Endodermal cell (in vitro differentiated cells): ENCODE measurements around the gene SPIRE2. TPM values are rescaled to one million over a fixed set of nuclear protein-coding genes. Genes with fewer than 3 reads are reported as not detected.

Experiments used
- DNase-seq: peaks from one replicate; pipeline ENCODE4 v3.0.0-alpha.2; 2017
- H3K27ac ChIP-seq: 2 replicates; pipeline ENCODE4 v1.5.1; 2013; ENCODE audit warnings: mild to moderate bottlenecking, low read depth, low read length, moderate library complexity
- H3K27me3 ChIP-seq: 2 replicates; pipeline ENCODE4 v1.6.1; 2013; ENCODE audit warnings: mild to moderate bottlenecking, low read length, moderate library complexity; ENCODE audit not compliant: insufficient read depth, control insufficient read depth, poor library complexity, severe bottlenecking
- H3K36me3 ChIP-seq: 2 replicates; pipeline ENCODE4 v1.7.0; 2013; ENCODE audit warnings: mild to moderate bottlenecking, low read length, moderate library complexity; ENCODE audit not compliant: control insufficient read depth, insufficient read depth
- H3K4me1 ChIP-seq: one replicate; pipeline ENCODE4 v1.7.0; 2013; ENCODE audit warnings: low read length; ENCODE audit not compliant: control insufficient read depth, insufficient read depth
- H3K4me3 ChIP-seq: 2 replicates; pipeline ENCODE4 v1.5.1; 2013; ENCODE audit warnings: mild to moderate bottlenecking, low read length, moderate library complexity
- H3K9ac ChIP-seq: 2 replicates; pipeline ENCODE4 v1.6.1; 2013; ENCODE audit warnings: mild to moderate bottlenecking, low read length, moderate library complexity; ENCODE audit not compliant: poor library complexity, severe bottlenecking; ENCODE audit errors: extremely low read depth
- H3K9me3 ChIP-seq: 2 replicates; pipeline ENCODE4 v1.6.1; 2013; ENCODE audit warnings: mild to moderate bottlenecking, low read length, moderate library complexity; ENCODE audit not compliant: control insufficient read depth
- H3K27ac Mint-ChIP-seq: 2 replicates; pipeline ENCODE4 v1.8.0; 2020; ENCODE audit warnings: mixed read lengths
- H3K27me3 Mint-ChIP-seq: 2 replicates; pipeline ENCODE4 v1.8.0; 2021; ENCODE audit warnings: mild to moderate bottlenecking, mixed read lengths; ENCODE audit not compliant: insufficient read depth
- H3K36me3 Mint-ChIP-seq: 2 replicates; pipeline ENCODE4 v1.8.0; 2020; ENCODE audit warnings: low read depth, mixed read lengths
- H3K4me1 Mint-ChIP-seq: 2 replicates; pipeline ENCODE4 v1.8.0; 2020; ENCODE audit warnings: mixed read lengths
- H3K4me3 Mint-ChIP-seq: 2 replicates; pipeline ENCODE4 v1.8.0; 2020; ENCODE audit warnings: mild to moderate bottlenecking, moderate library complexity, mixed read lengths
- H3K9me3 Mint-ChIP-seq: 2 replicates; pipeline ENCODE4 v1.8.0; 2020; ENCODE audit warnings: mild to moderate bottlenecking, mixed read lengths
- WGBS, 2 experiments: methylation state at CpG; one replicate each; pipeline versions ENCODE4 v1.1.5 to v1.1.7; 2013; ENCODE audit warnings: missing lambda C conversion rate in 2 of 2, mixed read lengths in 1 of 2; ENCODE audit not compliant: insufficient coverage in 1 of 2, insufficient read length in 1 of 2; 5-methylcytosine and 5-hydroxymethylcytosine counted together
- total RNA-seq, 2 donors: library from RNA; stranded (reverse); fragmentation: NEBNext Ultra II Directional in 1 of 2; extraction: Animal tissue kit (Norgen Biotek cat#: 25700) in 1 of 2; gene quantifications; 2 replicates in 1 of 2; 3 replicates in 1 of 2; pipeline ENCODE4 v1.2.1, GENCODE V29; 2021
- TF ChIP-seq, protein P1 (sequence below): fragments of 200-600 bp; sonication (generic); conservative IDR thresholded peaks from 2 replicates; pipeline ENCODE4 v1.5.0; 2021; ENCODE audit warnings: antibody characterized with exemption, mild to moderate bottlenecking

Gene SPIRE2
- total RNA-seq, 2 donors from 2014 or later, result 12.8 to 12.9 TPM

DNA sequence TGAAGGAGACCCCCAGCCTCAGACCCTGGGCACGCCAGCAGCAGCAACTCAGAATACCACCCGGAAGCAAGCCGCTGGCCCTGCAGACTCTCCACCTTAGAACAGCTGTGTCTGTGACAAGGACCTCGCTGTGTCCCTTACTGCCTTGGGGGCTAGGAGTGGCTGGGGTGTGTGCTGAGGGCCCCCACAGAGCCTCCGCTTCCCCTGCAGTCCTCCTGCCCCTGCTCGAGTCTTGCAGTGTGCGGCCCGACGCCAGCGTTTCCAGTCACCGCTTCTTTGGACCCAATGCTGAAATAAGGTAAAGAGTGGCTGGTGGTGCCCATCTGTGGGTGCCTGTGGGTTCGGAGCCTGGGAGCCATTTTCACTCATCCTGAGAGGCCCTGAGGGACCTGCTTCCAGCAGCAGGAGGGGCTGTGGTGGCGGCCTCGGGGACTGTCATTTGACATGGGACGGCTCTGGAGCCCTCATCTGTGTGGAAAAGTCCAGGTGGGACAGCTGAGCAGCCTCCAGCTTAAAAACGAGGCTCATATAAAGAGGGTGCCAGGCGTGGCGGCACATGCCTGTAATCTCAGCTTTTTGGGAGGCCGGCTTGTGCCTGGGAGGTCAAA lies 75.7 kb downstream of the SPIRE2 start:
- Histone ChIP-seq H3K4me3 (no peak overlapping the region), H3K9ac (no peak overlapping the region), H3K9me3 (peaks cover 15% of the 10 kb centered on the region), H3K4me1 (no peaks in the 10 kb centered on the region), H3K27ac (no peak overlapping the region), H3K27me3 (no peaks in the 10 kb centered on the region), H3K36me3 (peaks cover 67% of the 10 kb centered on the region)
- TF ChIP-seq, protein P1, sequence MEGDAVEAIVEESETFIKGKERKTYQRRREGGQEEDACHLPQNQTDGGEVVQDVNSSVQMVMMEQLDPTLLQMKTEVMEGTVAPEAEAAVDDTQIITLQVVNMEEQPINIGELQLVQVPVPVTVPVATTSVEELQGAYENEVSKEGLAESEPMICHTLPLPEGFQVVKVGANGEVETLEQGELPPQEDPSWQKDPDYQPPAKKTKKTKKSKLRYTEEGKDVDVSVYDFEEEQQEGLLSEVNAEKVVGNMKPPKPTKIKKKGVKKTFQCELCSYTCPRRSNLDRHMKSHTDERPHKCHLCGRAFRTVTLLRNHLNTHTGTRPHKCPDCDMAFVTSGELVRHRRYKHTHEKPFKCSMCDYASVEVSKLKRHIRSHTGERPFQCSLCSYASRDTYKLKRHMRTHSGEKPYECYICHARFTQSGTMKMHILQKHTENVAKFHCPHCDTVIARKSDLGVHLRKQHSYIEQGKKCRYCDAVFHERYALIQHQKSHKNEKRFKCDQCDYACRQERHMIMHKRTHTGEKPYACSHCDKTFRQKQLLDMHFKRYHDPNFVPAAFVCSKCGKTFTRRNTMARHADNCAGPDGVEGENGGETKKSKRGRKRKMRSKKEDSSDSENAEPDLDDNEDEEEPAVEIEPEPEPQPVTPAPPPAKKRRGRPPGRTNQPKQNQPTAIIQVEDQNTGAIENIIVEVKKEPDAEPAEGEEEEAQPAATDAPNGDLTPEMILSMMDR, result no peak
- no peaks in the 10 kb centered on the region for H3K4me1 Mint-ChIP-seq
- peaks cover 18% of the 10 kb centered on the region for H3K9me3 Mint-ChIP-seq
- DNase-seq, result no peak
- H3K27me3 Mint-ChIP-seq, result no peaks in the 10 kb centered on the region
- no peak overlapping the region for H3K4me3 Mint-ChIP-seq
- 95 to 96% methylated on average over 11 to 19 of the region's 19 CpGs for WGBS, 2 experiments
- H3K36me3 Mint-ChIP-seq, result peaks cover 60% of the 10 kb centered on the region
- no peak overlapping the region for H3K27ac Mint-ChIP-seq

DNA sequence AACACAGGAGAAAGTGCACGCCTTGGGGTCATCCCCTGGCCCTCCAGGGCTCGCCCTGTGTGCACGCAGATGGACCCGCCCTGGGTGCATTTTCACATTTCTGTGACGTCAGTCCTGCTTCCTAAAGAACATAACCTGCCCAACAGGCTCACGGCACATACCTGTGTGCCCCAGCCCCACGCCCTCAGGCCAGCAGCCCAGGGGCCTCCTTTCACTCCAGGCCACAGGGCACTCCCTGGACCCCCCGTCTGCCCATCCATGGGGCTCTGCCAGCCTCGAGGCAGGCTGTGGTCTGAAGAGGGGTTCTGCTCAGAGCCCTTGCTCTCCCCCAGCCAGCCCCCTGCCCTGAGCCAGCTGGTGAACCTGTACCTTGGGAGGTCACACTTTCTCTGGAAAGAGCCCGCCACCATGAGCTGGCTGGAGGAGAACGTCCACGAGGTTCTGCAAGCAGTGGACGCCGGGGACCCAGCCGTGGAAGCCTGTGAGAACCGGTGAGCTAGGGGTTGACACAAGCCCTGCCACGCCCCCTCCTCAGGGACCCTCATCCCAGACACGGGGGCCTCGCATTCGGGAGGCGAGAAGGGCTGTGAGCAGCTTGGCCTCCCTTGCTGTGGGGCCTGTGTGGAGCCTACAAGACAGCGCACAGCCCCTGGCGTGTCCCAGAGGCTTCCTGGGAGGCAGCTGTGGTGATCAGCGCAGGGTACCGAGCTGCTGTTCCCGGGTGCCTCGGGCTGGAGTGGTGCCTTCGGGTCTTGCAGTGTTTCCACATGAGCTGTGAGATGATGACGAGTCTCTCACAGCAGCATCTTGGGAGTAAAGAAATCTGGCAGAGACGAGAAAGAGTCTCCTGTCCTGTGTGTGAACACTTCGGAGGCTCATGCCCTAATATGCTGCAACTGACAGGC lies 76.6 kb downstream of the SPIRE2 start:
- H3K36me3 Mint-ChIP-seq, result peaks cover 61% of the 10 kb centered on the region
- H3K27ac Mint-ChIP-seq, result no peak overlapping the region
- WGBS, 2 experiments, result 94 to 97% methylated on average over 28 to 31 of the region's 31 CpGs
- Histone ChIP-seq H3K27ac (no peak overlapping the region), H3K9ac (no peak overlapping the region), H3K9me3 (peaks cover 15% of the 10 kb centered on the region), H3K27me3 (no peaks in the 10 kb centered on the region), H3K4me3 (no peak overlapping the region), H3K36me3 (peaks cover 65% of the 10 kb centered on the region), H3K4me1 (no peaks in the 10 kb centered on the region)
- DNase-seq, result no peak
- H3K4me1 Mint-ChIP-seq, result no peaks in the 10 kb centered on the region
- TF ChIP-seq, protein P1, result no peak
- no peak overlapping the region for H3K4me3 Mint-ChIP-seq
- peaks cover 19% of the 10 kb centered on the region for H3K9me3 Mint-ChIP-seq
- no peaks in the 10 kb centered on the region for H3K27me3 Mint-ChIP-seq

DNA sequence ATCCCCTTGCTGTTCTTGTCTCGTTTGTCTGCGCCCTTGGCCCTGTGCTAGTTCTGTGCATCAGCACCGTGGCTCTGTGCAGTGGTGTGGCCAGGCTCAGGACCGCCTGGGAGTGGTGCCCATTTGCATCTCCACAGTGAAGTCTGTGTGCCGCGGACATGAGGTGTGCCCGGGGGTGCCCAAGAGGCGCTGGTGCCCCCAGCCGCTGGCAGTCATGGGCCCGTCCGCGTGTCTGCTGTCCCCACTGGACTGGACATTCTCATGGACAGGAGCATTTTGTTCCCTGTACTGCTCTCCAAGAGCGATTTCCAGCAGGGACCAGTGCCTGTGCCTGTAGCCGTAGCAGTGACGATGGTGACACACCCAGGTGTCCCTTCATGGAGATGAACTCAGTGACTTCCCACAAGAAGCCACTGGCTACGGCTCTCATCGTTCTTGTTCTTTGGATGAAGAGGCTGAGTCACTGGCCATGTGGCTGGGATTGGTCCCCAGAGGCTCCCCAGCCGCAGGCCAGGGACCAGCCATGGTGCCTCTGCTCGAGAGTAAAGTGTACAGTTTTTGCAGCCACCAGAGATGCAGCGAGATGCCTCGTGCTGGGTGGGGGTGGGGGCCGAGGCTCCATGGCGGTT lies 77.3 kb downstream of the SPIRE2 start:
- peaks cover 15% of the 10 kb centered on the region for H3K9me3 ChIP-seq
- H3K36me3 ChIP-seq, result peaks cover 62% of the 10 kb centered on the region
- no peak overlapping the region for H3K9ac ChIP-seq
- no peak overlapping the region for H3K4me3 Mint-ChIP-seq
- H3K27me3 ChIP-seq, result no peaks in the 10 kb centered on the region
- H3K4me3 ChIP-seq, result no peak overlapping the region
- peaks cover 21% of the 10 kb centered on the region for H3K9me3 Mint-ChIP-seq
- H3K27ac ChIP-seq, result no peak overlapping the region
- TF ChIP-seq, protein P1, result no peak
- H3K4me1 ChIP-seq, result no peaks in the 10 kb centered on the region
- peaks cover 2% of the 10 kb centered on the region for H3K4me1 Mint-ChIP-seq
- no peak for DNase-seq
- 95 to 96% methylated on average over 16 to 23 of the region's 23 CpGs for WGBS, 2 experiments
- peaks cover 61% of the 10 kb centered on the region for H3K36me3 Mint-ChIP-seq
- no peaks in the 10 kb centered on the region for H3K27me3 Mint-ChIP-seq
- H3K27ac Mint-ChIP-seq, result no peak overlapping the region
